ENCODE measurements around the gene MCRIP1.

MCRIP1 gene

DNA sequence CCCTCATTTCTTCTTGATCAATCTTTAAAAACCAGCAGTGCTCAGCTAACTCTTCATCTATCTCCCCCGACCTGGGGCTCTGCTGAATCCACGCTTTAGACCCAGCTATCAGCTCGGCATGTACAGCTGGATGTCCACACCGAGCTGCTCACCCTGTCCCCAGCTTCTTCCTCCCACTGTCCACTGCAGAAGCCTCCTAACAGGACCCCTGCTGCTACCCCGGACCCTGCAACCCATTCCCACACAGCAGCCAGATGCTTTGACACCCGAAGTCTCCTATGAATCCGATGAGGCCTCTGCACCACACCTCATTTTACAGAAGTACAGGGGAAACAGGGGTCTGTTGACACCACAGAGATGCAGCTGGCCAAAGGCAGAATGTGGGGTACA is 15.3 kb downstream of the MCRIP1 start:
- no peak for FAIRE-seq

- FAIRE-seq: no peak
Observed at GRCh38 chr17:81815646-81815986, 17.5 kb downstream of the MCRIP1 start.

DNA sequence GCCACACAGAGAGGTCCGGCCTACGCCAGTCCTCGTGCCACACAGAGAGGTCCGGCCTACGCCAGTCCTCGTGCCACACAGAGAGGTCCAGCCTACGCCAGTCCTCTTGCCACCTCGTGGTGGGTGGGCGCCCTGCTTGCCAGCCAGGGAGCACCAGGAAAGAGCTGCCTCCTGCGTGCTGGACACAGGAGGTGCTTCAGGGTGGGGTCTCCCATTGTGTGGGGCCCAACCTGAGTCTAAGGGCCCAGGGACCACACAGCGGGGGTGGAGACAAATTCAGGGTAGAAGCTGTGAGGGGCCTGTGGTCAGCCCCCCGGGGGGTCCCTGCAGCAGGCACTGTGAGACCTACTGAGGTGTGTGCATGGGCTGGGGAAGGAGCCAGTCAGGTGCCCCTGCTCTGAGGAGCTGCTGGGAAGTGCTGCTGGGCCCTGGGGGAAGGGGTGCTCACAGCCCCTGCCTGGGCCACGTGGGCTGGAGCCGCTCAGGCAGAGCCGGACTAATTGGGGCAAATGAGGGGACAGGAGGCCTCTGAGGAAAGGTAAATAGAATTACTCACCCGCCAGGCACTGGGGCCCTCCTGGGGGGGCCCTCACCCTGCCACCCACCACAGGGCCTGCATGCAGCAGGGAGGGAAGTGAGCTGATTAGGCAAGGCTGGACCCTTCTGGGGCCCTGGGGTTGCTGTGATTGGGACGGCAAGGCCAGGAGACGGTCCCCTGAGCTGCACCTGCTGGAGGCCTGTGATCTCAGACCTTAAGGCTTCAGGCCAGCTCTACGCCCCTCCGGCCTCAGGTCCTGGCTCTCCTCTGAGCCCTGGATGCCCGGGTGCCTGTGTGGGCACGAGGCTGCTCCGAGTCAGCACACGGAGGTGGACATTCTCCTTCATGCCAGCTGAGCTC is 18.1 kb downstream of the MCRIP1 start:
- FAIRE-seq: no peak

DNA sequence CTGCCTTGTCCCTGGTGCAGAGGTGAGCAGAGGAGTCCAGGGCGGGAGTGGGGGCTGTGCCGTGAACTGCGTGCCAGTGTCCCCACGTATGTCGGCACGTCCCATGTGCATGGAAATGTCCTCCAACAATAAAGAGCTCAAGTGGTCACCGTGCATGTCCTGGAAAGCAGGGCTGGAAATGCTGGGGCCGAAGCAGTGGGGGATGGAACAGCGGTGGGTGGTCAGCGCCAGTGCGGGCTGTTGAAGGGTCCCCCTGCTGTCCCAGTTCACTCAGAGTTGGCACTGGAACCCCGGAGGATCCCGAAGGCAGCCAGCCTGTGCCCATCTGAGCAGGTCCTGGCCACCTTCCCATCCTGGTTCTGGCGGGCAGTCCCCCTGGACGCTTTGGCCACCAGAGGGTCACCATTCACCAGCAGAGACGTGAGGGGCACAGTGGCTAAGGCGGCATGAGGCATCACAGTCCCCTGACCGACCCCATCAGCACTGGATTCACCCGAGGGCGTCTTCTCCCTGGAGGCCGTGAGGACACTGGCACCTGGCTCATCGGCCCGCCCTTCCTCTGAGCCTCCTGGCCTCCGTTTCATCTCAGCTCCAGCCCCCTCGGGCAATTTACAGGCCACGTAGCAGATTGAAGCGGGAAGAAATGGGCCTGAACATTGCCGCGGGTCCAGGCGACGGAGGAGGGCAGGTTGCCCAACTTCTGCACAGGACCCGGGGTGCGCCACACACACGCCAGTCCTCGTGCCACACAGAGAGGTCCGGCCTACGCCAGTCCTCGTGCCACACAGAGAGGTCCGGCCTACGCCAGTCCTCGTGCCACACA is 19.0 kb downstream of the MCRIP1 start:
- no peak for FAIRE-seq

- FAIRE-seq: no peak
Observed at GRCh38 chr17:81813371-81813684, 19.8 kb downstream of the MCRIP1 start.

GRCh38 chr17:81812571-81813370 is 20.3 kb downstream of the MCRIP1 start:
- no peak for FAIRE-seq

DNA sequence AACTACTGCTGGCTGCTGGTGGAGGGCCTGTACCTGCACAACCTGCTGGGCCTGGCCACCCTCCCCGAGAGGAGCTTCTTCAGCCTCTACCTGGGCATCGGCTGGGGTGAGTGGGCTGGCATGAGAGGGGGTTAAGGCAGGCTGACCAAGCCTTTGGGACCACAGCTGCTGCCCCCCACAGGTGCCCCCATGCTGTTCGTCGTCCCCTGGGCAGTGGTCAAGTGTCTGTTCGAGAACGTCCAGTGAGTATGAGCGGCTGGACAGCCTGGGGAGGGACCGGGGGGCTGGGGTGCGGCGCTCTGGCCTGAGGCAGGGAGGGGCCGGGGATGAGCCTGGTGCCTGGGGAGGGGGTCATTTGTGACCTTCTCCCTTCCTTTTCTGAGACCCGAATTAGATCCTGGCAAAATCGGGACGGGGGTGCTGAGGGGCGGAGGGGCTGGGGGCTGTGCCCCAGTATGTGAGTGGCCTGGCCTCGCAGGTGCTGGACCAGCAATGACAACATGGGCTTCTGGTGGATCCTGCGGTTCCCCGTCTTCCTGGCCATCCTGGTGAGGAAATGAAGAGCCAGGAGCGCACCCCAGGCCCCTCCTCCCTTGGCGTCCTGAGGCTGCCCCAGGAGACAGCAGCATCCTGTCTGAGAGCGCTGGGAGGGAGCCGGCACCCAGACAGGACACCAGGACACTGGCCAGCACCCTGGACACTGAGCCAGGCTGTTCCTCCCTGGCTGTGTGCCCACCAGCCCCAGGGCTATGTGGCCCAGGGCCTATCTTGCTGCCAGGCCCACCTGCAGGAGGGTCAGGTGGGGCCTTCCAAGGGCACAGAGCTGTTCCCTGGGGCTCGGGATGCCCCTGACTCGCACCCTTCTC is 21.2 kb downstream of the MCRIP1 start:
- no peak for FAIRE-seq

DNA sequence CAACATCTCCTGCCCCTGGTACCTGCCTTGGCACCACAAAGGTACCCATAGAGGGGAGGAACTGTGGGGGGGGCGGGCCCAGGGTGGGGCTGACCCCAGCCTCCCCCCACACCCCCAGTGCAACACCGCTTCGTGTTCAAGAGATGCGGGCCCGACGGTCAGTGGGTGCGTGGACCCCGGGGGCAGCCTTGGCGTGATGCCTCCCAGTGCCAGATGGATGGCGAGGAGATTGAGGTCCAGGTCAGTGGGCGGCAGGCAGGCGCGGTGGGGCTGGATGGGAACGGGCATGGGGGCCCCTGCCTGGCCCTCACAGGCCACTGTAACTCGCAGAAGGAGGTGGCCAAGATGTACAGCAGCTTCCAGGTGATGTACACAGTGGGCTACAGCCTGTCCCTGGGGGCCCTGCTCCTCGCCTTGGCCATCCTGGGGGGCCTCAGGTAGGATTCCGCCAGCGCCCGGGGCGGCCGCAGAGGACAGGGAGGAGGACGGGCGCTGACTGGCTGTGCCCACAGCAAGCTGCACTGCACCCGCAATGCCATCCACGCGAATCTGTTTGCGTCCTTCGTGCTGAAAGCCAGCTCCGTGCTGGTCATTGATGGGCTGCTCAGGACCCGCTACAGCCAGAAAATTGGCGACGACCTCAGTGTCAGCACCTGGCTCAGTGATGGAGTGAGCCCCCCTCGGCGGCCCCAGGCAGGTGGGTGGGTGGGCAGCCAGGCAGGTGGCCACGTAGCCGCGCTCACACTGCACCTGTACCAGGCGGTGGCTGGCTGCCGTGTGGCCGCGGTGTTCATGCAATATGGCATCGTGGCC is 22.0 kb downstream of the MCRIP1 start:
- FAIRE-seq: no peak

- no peak for FAIRE-seq
Observed at GRCh38 chr17:81810476-81810875, 22.6 kb downstream of the MCRIP1 start.

- FAIRE-seq: no peak
Observed at GRCh38 chr17:81809556-81809998, 23.5 kb downstream of the MCRIP1 start.

GRCh38 chr17:81808778-81809555 is 24.1 kb downstream of the MCRIP1 start:
- FAIRE-seq: no peak

DNA sequence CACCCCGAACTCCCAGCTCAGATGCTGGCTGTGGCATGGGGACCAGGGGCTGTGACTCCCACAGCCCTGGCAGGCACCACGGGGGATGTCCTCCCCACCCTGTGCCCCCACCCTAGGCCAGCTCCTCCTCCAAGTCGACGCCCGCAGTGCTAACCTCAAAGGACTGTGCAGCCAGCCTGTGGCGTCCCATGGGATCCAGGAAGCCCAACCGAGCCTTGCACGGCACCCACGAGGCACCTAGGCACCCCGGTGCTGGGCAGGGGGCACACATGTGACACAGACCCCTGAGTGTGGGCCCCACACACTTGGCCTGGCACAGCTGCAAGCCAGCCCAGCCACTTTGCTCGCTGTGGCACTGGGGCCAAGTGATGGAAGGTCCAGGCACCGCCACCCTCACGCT is 25.3 kb downstream of the MCRIP1 start:
- no peak for FAIRE-seq

- no peak for FAIRE-seq
Observed at GRCh38 chr17:81807210-81807719, 25.8 kb downstream of the MCRIP1 start.

DNA sequence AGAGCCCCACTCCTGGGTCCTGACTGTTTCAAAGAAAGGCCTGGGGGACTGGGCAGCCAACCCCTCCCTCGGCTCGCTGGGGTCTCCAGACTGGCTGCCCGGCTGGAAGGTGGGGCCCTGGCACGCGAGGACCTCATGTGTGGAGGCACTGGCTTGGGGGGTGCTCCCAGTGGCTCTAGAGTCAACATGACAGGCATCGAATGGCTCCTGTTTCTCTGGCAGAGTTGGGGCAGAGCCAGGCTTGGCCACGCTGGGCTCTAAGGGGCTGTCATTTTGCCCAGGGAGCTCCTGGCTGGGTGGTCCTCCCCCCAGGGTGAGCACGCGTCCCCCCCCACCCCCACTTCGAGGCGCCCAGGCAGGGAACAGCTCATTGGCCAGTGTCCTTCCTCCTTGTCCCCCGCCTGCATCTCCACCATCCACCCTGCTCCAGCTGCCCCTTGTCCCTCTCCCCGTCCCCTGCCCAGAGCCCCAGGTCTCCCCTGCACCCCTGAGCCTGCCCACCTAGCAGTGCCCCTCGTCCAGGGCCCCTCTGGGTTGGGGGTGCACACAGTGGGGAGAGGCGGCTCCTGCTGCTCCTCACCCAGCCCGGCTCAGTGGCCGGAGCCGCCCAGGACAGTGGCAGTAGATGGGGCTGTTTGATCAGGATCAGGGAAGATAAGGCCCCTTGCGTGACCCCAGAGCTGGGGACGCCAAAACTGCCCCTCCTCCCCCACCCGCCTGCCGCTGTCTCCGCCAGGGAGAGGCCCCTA is 26.5 kb downstream of the MCRIP1 start:
- no peak for FAIRE-seq

DNA sequence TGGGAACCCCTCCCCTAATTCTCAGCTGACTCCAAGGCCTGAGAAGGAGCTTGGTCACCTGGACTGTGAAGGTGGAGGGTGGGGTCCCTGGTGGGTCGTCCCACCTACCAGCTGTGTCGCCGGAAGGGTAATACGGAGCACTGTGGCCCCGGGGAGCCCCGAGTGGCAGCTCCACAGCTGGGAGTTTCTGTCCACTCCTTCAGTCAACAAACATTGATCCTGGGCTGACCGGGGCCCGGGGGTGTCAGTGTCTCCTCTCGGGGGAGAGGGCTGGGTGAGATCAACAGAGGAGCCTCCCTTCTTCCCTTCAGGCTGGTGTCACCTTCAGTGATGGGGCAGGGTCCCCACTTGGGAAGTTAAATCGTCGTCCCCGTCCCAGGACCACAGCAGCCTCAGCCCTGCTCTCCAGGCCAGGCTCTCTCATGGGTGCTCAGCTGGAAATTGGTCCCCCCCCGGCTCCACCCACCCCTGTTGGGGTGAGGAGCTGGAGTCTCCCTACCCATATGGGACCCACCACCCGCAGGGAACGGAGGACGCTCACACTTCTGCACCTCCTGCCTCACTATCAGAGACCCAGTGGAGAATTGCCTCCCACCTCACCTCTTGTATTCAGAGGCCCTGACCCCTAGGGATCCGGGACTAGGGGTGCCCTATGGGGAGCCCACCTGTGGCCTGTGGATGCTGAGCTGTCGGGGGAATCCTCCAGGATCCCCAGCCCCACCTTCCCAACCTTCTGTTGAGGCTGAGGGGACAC is 27.2 kb downstream of the MCRIP1 start:
- no peak for FAIRE-seq

DNA sequence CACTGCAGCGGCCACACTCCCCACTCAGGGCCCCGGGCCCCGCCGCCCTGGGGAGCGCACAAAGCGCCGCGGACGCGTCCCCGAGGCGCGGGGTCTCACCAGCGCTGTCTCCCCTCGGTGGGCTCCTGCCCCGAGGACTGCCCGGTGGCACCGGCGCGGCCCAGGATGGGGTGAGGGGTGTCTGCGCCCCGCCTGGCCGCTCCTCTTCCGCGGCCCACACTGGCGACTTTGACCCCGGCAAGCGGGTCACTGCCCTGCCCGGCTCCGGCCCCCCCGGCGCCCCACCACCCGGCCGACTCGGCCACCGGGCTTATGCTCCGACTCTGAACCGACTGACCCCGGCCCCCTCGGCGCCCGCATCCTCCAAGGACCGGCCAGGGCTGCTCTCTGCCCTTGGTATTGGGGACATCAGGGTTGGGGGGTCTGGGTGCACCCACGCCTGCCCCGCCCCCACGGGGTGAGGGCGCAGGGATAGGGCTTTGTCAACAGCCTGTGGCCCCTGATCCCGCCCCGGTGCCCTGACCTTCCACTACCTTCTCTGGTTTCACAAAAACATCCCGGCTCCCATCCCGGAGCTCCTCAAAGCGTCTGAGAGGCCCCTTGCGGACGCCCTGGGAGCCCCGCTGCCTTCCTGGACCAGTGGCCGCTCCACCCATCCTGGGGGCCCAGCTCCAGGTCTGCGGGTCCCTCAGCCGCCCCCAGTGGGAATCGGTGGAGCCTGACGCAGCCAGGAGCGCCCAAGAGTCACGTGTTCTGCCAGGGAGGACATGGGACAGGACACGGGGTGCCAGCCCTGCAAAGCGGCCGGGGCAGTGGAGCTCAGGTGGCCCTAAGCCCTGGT is 28.3 kb downstream of the MCRIP1 start:
- FAIRE-seq: no peak

- no peak for FAIRE-seq
Observed at GRCh38 chr17:81803728-81804558, 29.1 kb downstream of the MCRIP1 start, which contains the start of gene GCGR. GCGR (plus strand) TSS chr17:81804150; CDS start chr17:81809019, 4,869 bp downstream.
